GM18517 (cell line): ENCODE data around the gene MAP2K7.
"Not testable (repeated sequence)": the region's sequence is repeated elsewhere in the genome, so short reads cannot be mapped to it uniquely, and the experiment has no call there.

Source experiments
- ATAC-seq: cut with Tn5 transposase; IDR thresholded peaks from one replicate; pipeline ENCODE4 v1.9.1; 2021; ENCODE audit warnings: mild to moderate bottlenecking, moderate library complexity; ENCODE audit not compliant: unreplicated experiment

Gene MAP2K7

GRCh38 chr19:7883105-7883504 is 20.6 kb upstream of the MAP2K7 start:
- no peak for ATAC-seq

- no peak for ATAC-seq
Measured at GRCh38 chr19:7883796-7884570, 19.7 kb upstream of the MAP2K7 start.

- ATAC-seq = no peak
Measured at GRCh38 chr19:7885818-7886217, 17.9 kb upstream of the MAP2K7 start.

- no peak for ATAC-seq
Measured at GRCh38 chr19:7887408-7888144, 16.1 kb upstream of the MAP2K7 start.

GRCh38 chr19:7888145-7888825 is 15.4 kb upstream of the MAP2K7 start, which contains the start of gene LRRC8E:
TSS of gene LRRC8E (plus strand) at chr19:7888510. CDS start at chr19:7895604, 7,094 bp downstream.
- no peak for ATAC-seq

- ATAC-seq = no peak
Measured at GRCh38 chr19:7888826-7889217, 14.9 kb upstream of the MAP2K7 start.

- not testable (repeated sequence) for ATAC-seq
Measured at GRCh38 chr19:7893362-7894101, 10.1 kb upstream of the MAP2K7 start.

- no peak for ATAC-seq
Measured at GRCh38 chr19:7894612-7895309, 8.9 kb upstream of the MAP2K7 start.

GRCh38 chr19:7895565-7895964 is 8.1 kb upstream of the MAP2K7 start:
- ATAC-seq = no peak

GRCh38 chr19:7897292-7897691 is 6.4 kb upstream of the MAP2K7 start:
- ATAC-seq = no peak

GRCh38 chr19:7898967-7899366 is 4.7 kb upstream of the MAP2K7 start:
- no peak for ATAC-seq

- no peak for ATAC-seq
Measured at GRCh38 chr19:7899751-7900378, 3.8 kb upstream of the MAP2K7 start.

GRCh38 chr19:7900401-7900870 is 3.2 kb upstream of the MAP2K7 start:
- no peak for ATAC-seq

- no peak for ATAC-seq
Measured at GRCh38 chr19:7900931-7901330, 2.7 kb upstream of the MAP2K7 start.

GRCh38 chr19:7901337-7901736 is 2.3 kb upstream of the MAP2K7 start:
- ATAC-seq = no peak

- no peak for ATAC-seq
Measured at GRCh38 chr19:7902796-7903243, 857 bp upstream of the MAP2K7 start.

GRCh38 chr19:7904074-7905020 is 670 bp downstream of the MAP2K7 start:
- ATAC-seq = no peak

GRCh38 chr19:7905268-7905667 is 1.6 kb downstream of the MAP2K7 start:
- no peak for ATAC-seq

GRCh38 chr19:7905859-7906258 is 2.2 kb downstream of the MAP2K7 start:
- no peak for ATAC-seq
